ENCODE data around the gene APOC3.

The APOC3 gene

GRCh38 chr11:116849060-116849459 is 19.4 kb downstream of the APOC3 start:
- no peak for DNase-seq (ENCODE audit: low read depth)

GRCh38 chr11:116849486-116849885 is 19.8 kb downstream of the APOC3 start:
- DNase-seq (ENCODE audit: low read depth): no peak

GRCh38 chr11:116851626-116852025 is 21.9 kb downstream of the APOC3 start:
- DNase-seq (ENCODE audit: low read depth): no peak

GRCh38 chr11:116852261-116853031 is 22.7 kb downstream of the APOC3 start:
- peak; percentile 22 for DNase-seq (ENCODE audit: low read depth)

GRCh38 chr11:116853461-116854073 is 23.9 kb downstream of the APOC3 start:
- DNase-seq (ENCODE audit: low read depth): peak; percentile 61

GRCh38 chr11:116855413-116855812 is 25.7 kb downstream of the APOC3 start:
- DNase-seq (ENCODE audit: low read depth): no peak

- DNase-seq (ENCODE audit: low read depth): no peak
Measured at GRCh38 chr11:116856423-116856822, 26.7 kb downstream of the APOC3 start.

- no peak for DNase-seq (ENCODE audit: low read depth)
Measured at GRCh38 chr11:116857316-116857715, 27.6 kb downstream of the APOC3 start.

GRCh38 chr11:116857936-116858335 is 28.2 kb downstream of the APOC3 start:
- DNase-seq (ENCODE audit: low read depth): no peak

GRCh38 chr11:116859175-116859574 is 29.5 kb downstream of the APOC3 start:
- no peak for DNase-seq (ENCODE audit: low read depth)

GRCh38 chr11:116860303-116860702 is 30.6 kb downstream of the APOC3 start:
- DNase-seq (ENCODE audit: low read depth): no peak

GRCh38 chr11:116861539-116861938 is 31.8 kb downstream of the APOC3 start:
- no peak for DNase-seq (ENCODE audit: low read depth)

- no peak for DNase-seq (ENCODE audit: low read depth)
Measured at GRCh38 chr11:116862185-116862584, 32.5 kb downstream of the APOC3 start.

GRCh38 chr11:116862951-116863350 is 33.2 kb downstream of the APOC3 start:
- no peak for DNase-seq (ENCODE audit: low read depth)

GRCh38 chr11:116864531-116864930 is 34.8 kb downstream of the APOC3 start:
- DNase-seq (ENCODE audit: low read depth): peak; percentile 14

- peak; percentile 57 for DNase-seq (ENCODE audit: low read depth)
Measured at GRCh38 chr11:116865696-116866095, 36.0 kb downstream of the APOC3 start.

GRCh38 chr11:116866804-116867455 is 37.2 kb downstream of the APOC3 start:
- DNase-seq (ENCODE audit: low read depth): peak; percentile 90

GRCh38 chr11:116867619-116868018 is 37.9 kb downstream of the APOC3 start:
- DNase-seq (ENCODE audit: low read depth): no peak

GRCh38 chr11:116868066-116868465 is 38.4 kb downstream of the APOC3 start:
- DNase-seq (ENCODE audit: low read depth): no peak

- DNase-seq (ENCODE audit: low read depth): no peak
Measured at GRCh38 chr11:116869610-116870009, 39.9 kb downstream of the APOC3 start.

- DNase-seq (ENCODE audit: low read depth): no peak
Measured at GRCh38 chr11:116870054-116870453, 40.3 kb downstream of the APOC3 start.

- DNase-seq (ENCODE audit: low read depth): peak; percentile 56
Measured at GRCh38 chr11:116871248-116871647, 41.5 kb downstream of the APOC3 start.

- no peak for DNase-seq (ENCODE audit: low read depth)
Measured at GRCh38 chr11:116873381-116873780, 43.7 kb downstream of the APOC3 start.
